HepG2 (cell line): ENCODE data around the gene PET100. TPM values are rescaled to one million over a fixed set of nuclear protein-coding genes. Genes with fewer than 3 reads are reported as not detected.

Experiments
- CHD4 ChIP-seq: fragments of 200-600 bp; sonication (generic); IDR thresholded peaks from 2 replicates; pipeline ENCODE4 v1.7.0; 2017; ENCODE audit warnings: mild to moderate bottlenecking, low read length, borderline replicate concordance
- ELK4 ChIP-seq: sonication (generic); formaldehyde crosslinking; IDR thresholded peaks from 2 replicates; pipeline ENCODE4 v1.9.0; 2021; ENCODE audit warnings: missing genetic modification reagents, borderline replicate concordance
- GABPA ChIP-seq, 2 experiments: IDR thresholded peaks; 2 replicates each; pipeline ENCODE4 v1.6.1; 2011 to 2016; ENCODE audit warnings: low read depth in 2 of 2, low read length in 1 of 2, missing biosample characterization in 1 of 2, missing genetic modification characterization in 1 of 2
- HNF4A ChIP-seq: sonication (generic); formaldehyde crosslinking; IDR thresholded peaks from 2 replicates; pipeline ENCODE4 v1.4.0; 2020; ENCODE audit warnings: missing genetic modification reagents
- POLR2A ChIP-seq, 2 experiments: IDR thresholded peaks; 2 replicates each; pipeline ENCODE4 v1.6.1; 2011; ENCODE audit warnings: low read depth in 2 of 2, low read length in 2 of 2, mild to moderate bottlenecking in 1 of 2, moderate library complexity in 1 of 2; ENCODE audit not compliant: insufficient read depth in 1 of 2
- ZNF281 ChIP-seq: sonication (generic); formaldehyde crosslinking; IDR thresholded peaks from 2 replicates; pipeline ENCODE4 v1.4.0; 2020; ENCODE audit warnings: missing genetic modification reagents, borderline replicate concordance
- ZNF296 ChIP-seq: sonication (generic); formaldehyde crosslinking; conservative IDR thresholded peaks from 2 replicates; pipeline ENCODE4 v1.5.0; 2020; ENCODE audit warnings: mild to moderate bottlenecking, missing genetic modification reagents
- ZNF580 ChIP-seq: IDR thresholded peaks from 2 replicates; pipeline ENCODE4 v1.6.1; 2016; ENCODE audit warnings: low read depth, borderline replicate concordance
- ZNF629 ChIP-seq: sonication (generic); formaldehyde crosslinking; conservative IDR thresholded peaks from 2 replicates; pipeline ENCODE4 v1.5.0; 2020; ENCODE audit warnings: missing genetic modification reagents
- polyA plus RNA-seq, 8 experiments: library from polyadenylated mRNA; depleted of rRNA in 3 of 8; stranded (reverse) in 7 of 8; unstranded in 1 of 8; fragments of >200 nt; fragmentation: Illumina TruSeq in 4 of 8; extraction: Trizol in 4 of 8; gene quantifications; 2 replicates each; pipeline versions ENCODE4 v1.2.1 to v1.2.3, GENCODE V29; 2011 to 2016; ENCODE audit warnings: low read depth in 4 of 8, missing spikeins in 1 of 8, mixed read lengths in 1 of 8; ENCODE audit not compliant: insufficient read depth in 1 of 8
- total RNA-seq, 5 experiments: library from RNA; depleted of rRNA; stranded (reverse); fragments of >200 nt; fragmentation: Illumina TruSeq; extraction: Trizol; gene quantifications; 2 replicates each; pipeline ENCODE4 v1.2.3, GENCODE V29; 2016; ENCODE audit warnings: low read depth in 1 of 5

PET100 gene
- total and polyA plus RNA-seq, 2 of the 13 experiments (the other 11 are each of a cell fraction or from before 2014, with no cell fraction given) = 22.3 to 66.5 TPM

GRCh38 chr19:7637374-7638256 lies 8.0 kb downstream of the PET100 start (continued):
- TF ChIP-seq HNF4A (CRISPR knock-in tag) = peak; percentile 20; the same call in 1 of the 2 replicates
- no peak for TF ChIP-seq ELK4 (CRISPR knock-in tag)
- TF ChIP-seq ZNF281 = 0 out of 2 replicates have a peak, but pooled peaks have one; percentile 31
- TF ChIP-seq POLR2A (IDR thresholded peaks at IDR 0.05; ENCODE audit: insufficient read depth in 1 of 2, low read depth in 2 of 2, low read length in 2 of 2) = 0 out of 4 replicates have a peak, but pooled peaks of 1 of the 2 experiments have one; percentile 3
- TF ChIP-seq ZNF629 (CRISPR knock-in tag) = peak; percentile 89
- TF ChIP-seq GABPA (IDR thresholded peaks at IDR 0.05; ENCODE audit: low read depth, low read length) = peak; percentile 40
- peak; percentile 46; the same call in 1 of the 2 replicates for TF ChIP-seq GABPA (CRISPR knock-in tag; IDR thresholded peaks at IDR 0.05; ENCODE audit: low read depth)
- TF ChIP-seq ZNF296 (CRISPR knock-in tag) = peak; percentile 60; the same call in 1 of the 2 replicates
- TF ChIP-seq ZNF580 = no peak
- 0 out of 2 replicates have a peak, but pooled peaks have one; percentile 52 for TF ChIP-seq CHD4
- TF ChIP-seq, all 625 proteins: peak for 17
